ENCODE data around the gene CGB2.

DNA sequence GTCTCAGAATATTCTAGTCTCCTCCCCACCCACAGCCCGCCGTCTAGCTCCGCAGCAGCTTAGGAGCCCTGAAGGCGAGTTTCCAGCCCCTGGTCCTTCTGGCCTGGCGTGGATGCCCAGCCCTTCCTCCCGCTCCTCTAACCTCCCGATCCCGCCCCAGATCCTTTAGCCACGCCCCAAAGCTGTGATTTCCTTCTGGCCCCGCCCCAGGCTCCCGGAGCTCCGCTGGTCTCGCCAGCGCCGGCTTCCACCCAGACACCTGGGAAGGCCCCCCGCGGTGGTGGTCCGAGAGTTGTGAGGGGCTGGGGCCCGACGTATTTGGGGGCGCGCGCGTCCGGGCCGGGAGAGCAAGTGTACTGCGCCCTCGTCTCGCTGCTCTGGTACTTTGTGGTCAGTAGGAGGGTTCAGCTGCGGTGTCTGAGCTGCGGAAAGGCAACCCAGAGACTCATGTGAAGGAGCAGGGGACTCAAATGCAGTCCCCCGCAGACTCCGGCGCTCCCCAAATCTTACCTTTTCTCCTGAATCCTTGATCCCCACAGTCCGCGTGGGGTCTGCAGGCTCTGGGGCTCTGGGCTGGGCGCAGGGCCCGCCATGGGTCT, 26.0 kb downstream of the CGB2 start, which contains the start of gene CGB7:
- TF ChIP-seq, protein P1, sequence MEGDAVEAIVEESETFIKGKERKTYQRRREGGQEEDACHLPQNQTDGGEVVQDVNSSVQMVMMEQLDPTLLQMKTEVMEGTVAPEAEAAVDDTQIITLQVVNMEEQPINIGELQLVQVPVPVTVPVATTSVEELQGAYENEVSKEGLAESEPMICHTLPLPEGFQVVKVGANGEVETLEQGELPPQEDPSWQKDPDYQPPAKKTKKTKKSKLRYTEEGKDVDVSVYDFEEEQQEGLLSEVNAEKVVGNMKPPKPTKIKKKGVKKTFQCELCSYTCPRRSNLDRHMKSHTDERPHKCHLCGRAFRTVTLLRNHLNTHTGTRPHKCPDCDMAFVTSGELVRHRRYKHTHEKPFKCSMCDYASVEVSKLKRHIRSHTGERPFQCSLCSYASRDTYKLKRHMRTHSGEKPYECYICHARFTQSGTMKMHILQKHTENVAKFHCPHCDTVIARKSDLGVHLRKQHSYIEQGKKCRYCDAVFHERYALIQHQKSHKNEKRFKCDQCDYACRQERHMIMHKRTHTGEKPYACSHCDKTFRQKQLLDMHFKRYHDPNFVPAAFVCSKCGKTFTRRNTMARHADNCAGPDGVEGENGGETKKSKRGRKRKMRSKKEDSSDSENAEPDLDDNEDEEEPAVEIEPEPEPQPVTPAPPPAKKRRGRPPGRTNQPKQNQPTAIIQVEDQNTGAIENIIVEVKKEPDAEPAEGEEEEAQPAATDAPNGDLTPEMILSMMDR (IDR thresholded peaks at IDR 0.05), result no peak
- no peak for TF ChIP-seq POLR2A (IDR thresholded peaks at IDR 0.05)
